ENCODE results near the gene GAMT.
"Not testable (repeated sequence)": the region's sequence is repeated elsewhere in the genome, so short reads cannot be mapped to it uniquely, and the experiment has no call there.

GAMT gene

GRCh38 chr19:1433119-1434039 lies 32.0 kb upstream of the GAMT start:
- DNase-seq (ENCODE audit: low read depth), result no peak

DNA sequence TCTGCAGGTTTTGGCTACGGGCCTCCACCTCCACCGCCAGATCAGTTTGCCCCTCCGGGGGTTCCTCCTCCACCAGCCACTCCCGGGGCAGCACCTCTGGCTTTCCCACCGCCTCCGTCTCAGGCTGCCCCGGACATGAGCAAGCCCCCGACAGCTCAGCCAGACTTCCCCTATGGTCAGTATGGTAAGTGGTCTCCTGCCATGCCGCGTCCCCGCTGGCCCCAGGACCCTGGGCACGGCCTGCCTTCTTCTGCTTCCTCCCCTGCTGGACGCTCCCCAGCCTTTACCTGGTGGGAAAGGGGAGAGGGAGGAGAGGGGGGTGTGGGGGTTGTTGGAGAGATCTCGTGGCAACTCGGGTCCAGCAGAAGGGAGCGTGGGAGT lies 31.2 kb upstream of the GAMT start:
- DNase-seq (ENCODE audit: low read depth), result no peak

- DNase-seq (ENCODE audit: low read depth), result no peak
Measured at GRCh38 chr19:1431759-1432506, 30.6 kb upstream of the GAMT start.

- DNase-seq (ENCODE audit: low read depth), result no peak
Measured at GRCh38 chr19:1430246-1430645, 28.9 kb upstream of the GAMT start.

GRCh38 chr19:1429750-1430149 lies 28.4 kb upstream of the GAMT start:
- DNase-seq (ENCODE audit: low read depth), result no peak

GRCh38 chr19:1428738-1429391 lies 27.5 kb upstream of the GAMT start:
- no peak for DNase-seq (ENCODE audit: low read depth)

GRCh38 chr19:1427221-1427920 lies 26.0 kb upstream of the GAMT start:
- DNase-seq (ENCODE audit: low read depth), result no peak

- no peak for DNase-seq (ENCODE audit: low read depth)
Measured at GRCh38 chr19:1426736-1427135, 25.4 kb upstream of the GAMT start.

- no peak for DNase-seq (ENCODE audit: low read depth)
Measured at GRCh38 chr19:1425902-1426301, 24.6 kb upstream of the GAMT start.

DNA sequence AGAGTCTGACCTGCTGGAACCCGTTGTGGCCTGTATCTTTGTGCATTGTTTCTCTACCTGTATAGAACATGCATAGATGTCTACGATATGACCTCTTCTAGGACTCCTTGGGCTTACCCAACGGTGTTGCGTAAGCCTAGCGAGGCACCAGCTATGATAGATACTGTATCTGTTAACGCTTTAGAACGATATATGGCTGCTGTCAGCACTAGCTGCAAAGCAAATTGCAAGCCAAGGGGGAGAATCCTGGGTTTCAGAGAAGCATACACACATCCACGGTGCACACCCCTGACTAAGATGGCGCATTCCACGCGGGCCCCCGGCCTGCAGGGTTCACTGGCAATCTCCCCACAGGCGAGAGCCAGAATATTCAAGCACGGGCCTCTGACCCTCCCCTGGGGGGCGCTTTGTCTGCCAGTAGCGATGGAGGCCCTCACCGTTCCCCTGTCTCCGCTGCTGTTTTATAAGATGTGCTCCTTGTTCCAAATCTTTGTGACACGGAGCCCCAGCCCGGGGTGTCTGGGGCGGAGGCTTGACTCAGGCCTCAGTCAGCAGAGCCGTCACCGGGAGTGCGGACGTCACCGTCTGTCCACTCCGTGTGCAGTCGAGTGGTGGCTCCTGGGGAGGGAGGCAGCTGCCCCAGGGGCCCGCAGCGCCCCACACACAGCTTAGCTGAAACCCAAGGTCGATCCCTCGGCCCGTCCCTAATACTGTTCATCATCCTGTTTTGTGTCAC lies 23.9 kb upstream of the GAMT start:
- no peak for DNase-seq (ENCODE audit: low read depth)

DNA sequence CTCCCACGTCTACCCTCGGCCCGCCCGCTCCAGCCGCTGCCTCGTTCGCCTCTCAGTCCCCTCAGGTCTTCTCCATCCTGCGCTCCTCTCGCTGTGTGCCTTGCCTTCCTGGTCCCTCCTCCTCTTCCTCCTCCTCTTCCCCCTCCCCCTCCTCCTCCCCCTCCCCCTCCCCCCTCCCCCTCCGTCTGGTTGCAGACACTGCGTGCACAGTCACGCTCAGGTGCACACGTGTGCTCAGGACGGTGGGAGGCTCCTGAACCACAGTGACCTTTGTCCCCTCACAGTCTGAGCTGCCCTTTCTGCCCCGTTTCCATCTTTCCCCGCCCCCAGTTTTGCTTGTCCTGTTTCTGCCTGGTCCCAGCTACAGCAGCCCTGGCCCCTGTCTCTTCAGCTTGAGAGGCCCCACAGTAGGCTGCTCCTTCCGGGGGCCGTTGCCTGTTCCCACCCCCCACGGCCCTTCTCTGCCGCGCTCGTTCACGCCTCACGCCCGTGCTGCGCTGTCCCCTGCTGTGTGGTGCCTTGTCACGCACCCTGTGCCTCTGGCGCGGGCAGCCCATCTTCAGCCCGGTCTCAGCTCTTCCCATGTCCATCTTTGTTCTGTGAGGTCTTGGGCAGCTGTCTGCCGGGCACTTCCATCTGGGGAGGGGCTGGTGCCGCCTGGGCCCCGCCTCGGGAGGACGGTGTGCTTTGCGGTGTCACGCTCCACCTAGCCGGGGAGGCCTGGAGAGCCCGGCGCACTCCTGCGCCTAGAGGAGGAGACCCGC lies 23.0 kb upstream of the GAMT start:
- DNase-seq (ENCODE audit: low read depth), result no peak

- no peak for DNase-seq (ENCODE audit: low read depth)
Measured at GRCh38 chr19:1423436-1424191, 22.3 kb upstream of the GAMT start.

- DNase-seq (ENCODE audit: low read depth), result no peak
Measured at GRCh38 chr19:1422943-1423342, 21.6 kb upstream of the GAMT start.

- DNase-seq (ENCODE audit: low read depth), result no peak
Measured at GRCh38 chr19:1422360-1422759, 21.0 kb upstream of the GAMT start.

GRCh38 chr19:1421958-1422305 lies 20.6 kb upstream of the GAMT start:
- DNase-seq (ENCODE audit: low read depth), result no peak

- no peak for DNase-seq (ENCODE audit: low read depth)
Measured at GRCh38 chr19:1421218-1421957, 20.0 kb upstream of the GAMT start.

DNA sequence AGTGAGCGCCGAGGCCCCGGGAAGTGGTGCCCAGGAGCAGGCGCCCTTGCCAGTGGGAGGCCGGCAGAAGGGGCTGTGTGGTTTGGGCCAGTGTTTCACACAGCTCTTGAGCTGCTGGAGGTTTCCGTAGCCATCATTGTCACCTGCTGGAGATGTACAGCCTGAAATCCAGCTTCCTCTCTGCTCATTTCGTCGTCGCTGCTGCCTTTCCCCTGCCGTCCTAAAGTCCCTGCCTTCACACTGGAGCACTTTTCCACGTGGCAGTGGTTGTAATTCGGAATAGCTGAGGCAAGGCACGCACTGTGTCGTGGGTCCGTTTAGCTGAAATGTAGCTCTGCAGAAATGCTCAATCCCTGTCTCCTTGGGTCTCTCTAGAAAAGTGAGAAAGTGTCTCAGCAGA lies 19.2 kb upstream of the GAMT start:
- DNase-seq (ENCODE audit: low read depth), result no peak

GRCh38 chr19:1420085-1420484 lies 18.7 kb upstream of the GAMT start:
- DNase-seq (ENCODE audit: low read depth), result not testable (repeated sequence)

Measured in HS-5 (cell line).